WERI-Rb-1 (cell line): ENCODE measurements around the gene CHMP4B.

Experiments used
- DNase-seq: peaks from one replicate; pipeline ENCODE4 v3.0.0-alpha.2; 2020
- H3K27ac ChIP-seq: fragments of 250-450 bp; sonication (Bioruptor Pico); 2 replicates; pipeline ENCODE4 v1.5.1; 2020; ENCODE audit warnings: mild to moderate bottlenecking, moderate library complexity
- H3K27me3 ChIP-seq: fragments of 250-450 bp; sonication (Bioruptor Pico); 2 replicates; pipeline ENCODE4 v1.5.1; 2021; ENCODE audit warnings: mild to moderate bottlenecking, low read depth, moderate library complexity; ENCODE audit not compliant: insufficient read depth, severe bottlenecking
- H3K36me3 ChIP-seq: fragments of 250-450 bp; sonication (Bioruptor Pico); 2 replicates; pipeline ENCODE4 v1.5.1; 2020; ENCODE audit warnings: mild to moderate bottlenecking, moderate library complexity
- H3K4me3 ChIP-seq: 2 replicates; pipeline ENCODE4 v1.5.1; 2011; ENCODE audit warnings: low read depth, mild to moderate bottlenecking, control low read depth, low read length
- H3K9me3 ChIP-seq: fragments of 250-450 bp; sonication (Bioruptor Pico); 2 replicates; pipeline ENCODE4 v1.5.1; 2021; ENCODE audit warnings: mild to moderate bottlenecking, moderate library complexity; ENCODE audit not compliant: severe bottlenecking
- TF ChIP-seq, protein P1 (sequence below): IDR thresholded peaks from 2 replicates; pipeline ENCODE4 v1.5.1; 2011; ENCODE audit warnings: low read depth, mild to moderate bottlenecking, control low read depth, inconsistent platforms, low read length

CHMP4B gene

DNA sequence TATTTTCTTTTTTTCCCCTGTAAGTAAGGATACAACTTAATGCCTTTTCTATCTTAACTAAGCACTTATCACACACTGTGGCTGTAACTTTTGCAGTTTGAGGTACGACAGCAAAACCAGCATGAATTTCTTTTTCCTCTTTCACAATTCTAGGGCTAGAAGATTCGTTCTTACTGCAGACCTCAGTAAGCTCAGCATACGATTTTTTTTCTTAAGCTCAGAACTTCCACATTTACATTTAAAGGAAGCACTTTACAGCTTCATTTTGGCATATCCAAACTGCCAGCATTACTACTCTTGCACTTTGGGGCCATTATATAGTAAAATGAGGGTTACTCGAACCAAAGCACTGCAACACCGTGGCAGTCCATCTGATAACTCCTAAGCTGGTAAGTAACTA is 889 bp upstream of the CHMP4B start:
- DNase-seq: no peak
- H3K4me3 ChIP-seq: peak overlapping the region; percentile 38
- no peaks in the 10 kb centered on the region for H3K9me3 ChIP-seq
- TF ChIP-seq, protein P1, sequence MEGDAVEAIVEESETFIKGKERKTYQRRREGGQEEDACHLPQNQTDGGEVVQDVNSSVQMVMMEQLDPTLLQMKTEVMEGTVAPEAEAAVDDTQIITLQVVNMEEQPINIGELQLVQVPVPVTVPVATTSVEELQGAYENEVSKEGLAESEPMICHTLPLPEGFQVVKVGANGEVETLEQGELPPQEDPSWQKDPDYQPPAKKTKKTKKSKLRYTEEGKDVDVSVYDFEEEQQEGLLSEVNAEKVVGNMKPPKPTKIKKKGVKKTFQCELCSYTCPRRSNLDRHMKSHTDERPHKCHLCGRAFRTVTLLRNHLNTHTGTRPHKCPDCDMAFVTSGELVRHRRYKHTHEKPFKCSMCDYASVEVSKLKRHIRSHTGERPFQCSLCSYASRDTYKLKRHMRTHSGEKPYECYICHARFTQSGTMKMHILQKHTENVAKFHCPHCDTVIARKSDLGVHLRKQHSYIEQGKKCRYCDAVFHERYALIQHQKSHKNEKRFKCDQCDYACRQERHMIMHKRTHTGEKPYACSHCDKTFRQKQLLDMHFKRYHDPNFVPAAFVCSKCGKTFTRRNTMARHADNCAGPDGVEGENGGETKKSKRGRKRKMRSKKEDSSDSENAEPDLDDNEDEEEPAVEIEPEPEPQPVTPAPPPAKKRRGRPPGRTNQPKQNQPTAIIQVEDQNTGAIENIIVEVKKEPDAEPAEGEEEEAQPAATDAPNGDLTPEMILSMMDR: no peak
- no peaks in the 10 kb centered on the region for H3K27me3 ChIP-seq
- peak overlapping the region; percentile 1 for H3K27ac ChIP-seq
- peaks cover 4% of the 10 kb centered on the region for H3K36me3 ChIP-seq

DNA sequence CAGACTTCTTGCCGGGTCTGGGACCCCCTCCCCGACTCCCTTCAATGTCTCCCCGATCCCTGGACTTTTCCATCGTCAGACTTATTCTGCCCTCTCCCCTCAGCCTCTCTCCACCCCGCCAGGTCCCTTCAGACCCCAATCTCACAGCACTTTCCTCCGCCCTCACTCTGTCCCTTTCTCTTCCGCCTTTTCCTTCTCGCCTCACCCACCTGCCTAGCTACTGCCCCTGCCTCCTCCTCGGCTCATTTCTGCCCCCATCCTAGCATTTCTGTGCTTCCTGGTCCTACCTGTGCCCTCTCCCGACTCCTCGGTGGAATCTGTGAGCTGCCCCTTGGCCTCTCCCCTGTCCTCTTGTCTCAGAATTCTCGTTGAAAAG is 616 bp downstream of the CHMP4B start:
- H3K27ac ChIP-seq: peak overlapping the region; percentile 82
- H3K36me3 ChIP-seq: peaks cover 10% of the 10 kb centered on the region
- DNase-seq: no peak
- H3K27me3 ChIP-seq: no peaks in the 10 kb centered on the region
- H3K4me3 ChIP-seq: peak overlapping the region; percentile 79
- H3K9me3 ChIP-seq: no peaks in the 10 kb centered on the region
- TF ChIP-seq, protein P1: no peak

DNA sequence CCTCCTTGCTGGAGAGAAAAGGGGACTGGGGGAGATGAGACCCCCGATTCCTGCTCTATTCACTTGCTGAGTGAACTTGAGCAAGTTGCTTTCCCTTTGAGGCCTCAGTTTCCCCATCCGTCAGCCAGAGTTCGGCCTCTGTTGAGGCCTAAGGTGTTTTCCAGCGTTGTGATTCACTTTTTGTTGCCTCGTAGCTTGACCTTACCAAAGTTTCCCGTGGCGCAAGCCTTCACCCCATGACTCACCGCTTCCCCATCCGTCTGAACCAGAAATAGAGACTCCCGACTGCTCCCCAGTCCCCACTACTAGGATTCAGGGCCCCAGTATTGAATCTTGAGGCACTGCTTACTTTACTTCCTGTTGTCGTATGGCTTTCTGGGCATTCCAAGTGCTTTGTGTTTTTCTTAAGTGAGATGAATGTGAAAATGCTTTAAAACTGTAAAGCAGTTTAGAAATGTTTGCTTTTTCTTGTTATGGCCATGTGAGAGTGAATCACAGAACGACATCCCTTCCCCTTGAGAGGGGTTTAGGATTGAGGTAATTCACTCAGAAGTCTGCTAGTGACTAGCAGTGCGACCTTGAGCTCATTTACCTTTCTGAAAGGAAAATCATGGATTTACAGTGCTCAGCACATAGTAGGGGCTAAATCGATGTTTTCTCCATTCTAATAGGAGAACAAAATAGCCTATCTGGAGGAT is 1.2 kb downstream of the CHMP4B start:
- H3K27ac ChIP-seq: peak overlapping the region; percentile 82
- TF ChIP-seq, protein P1: no peak
- no peaks in the 10 kb centered on the region for H3K9me3 ChIP-seq
- peaks cover 10% of the 10 kb centered on the region for H3K36me3 ChIP-seq
- no peak for DNase-seq
- no peaks in the 10 kb centered on the region for H3K27me3 ChIP-seq
- peak overlapping the region; percentile 79 for H3K4me3 ChIP-seq

DNA sequence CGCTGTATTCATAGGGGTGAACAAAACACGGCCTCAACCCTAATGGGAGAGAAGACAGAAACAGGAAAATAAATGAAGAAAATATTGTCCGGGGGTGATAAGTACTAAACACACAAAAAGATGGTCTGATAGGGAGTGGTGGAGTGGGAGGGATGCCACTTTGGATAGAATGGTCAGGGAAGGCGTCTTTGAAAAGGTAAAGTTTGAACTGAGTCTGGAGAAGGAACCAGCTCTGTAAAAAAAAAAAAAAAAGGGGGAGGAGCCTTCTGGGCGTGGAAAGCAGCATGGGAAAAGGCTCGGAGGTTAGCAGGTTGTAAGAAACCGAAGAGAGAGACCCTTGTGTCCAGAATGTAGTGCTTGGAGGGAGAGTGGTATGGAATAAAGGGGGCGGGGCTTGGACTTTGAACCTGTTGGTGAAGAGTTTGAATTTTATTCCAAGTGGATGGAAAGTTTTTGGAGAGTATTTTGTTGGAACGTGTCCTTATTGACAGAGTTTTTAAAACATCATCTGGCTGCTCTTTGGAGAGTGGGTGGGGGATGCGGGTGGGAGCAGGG is 1.8 kb downstream of the CHMP4B start:
- Histone ChIP-seq H3K27me3 (no peaks in the 10 kb centered on the region), H3K27ac (no peak overlapping the region), H3K4me3 (no peak overlapping the region), H3K9me3 (no peaks in the 10 kb centered on the region), H3K36me3 (peaks cover 10% of the 10 kb centered on the region)
- TF ChIP-seq, protein P1: no peak
- DNase-seq: no peak

DNA sequence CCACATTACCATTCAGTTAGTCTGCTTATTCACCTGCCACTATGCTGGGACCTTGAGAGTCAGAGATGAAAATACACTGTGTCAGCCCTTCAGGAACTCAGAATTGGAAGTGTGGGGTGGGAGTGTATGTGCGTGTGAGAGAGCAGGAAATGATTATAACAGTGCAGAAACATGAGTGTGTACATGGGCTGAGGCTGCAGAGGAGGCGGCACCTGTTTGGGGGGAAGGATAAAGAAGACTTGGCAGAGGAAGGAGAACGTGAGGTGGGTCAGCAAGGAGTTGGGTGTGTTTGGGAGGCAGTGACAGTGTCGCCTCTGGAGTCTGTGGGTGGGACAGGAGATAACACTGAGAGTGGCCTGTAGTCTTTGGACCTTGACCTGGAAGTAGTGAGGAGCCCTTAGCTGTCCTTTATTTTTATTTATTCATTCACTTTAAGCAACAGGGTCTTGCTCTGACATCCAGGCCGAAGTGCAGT is 3.1 kb downstream of the CHMP4B start:
- H3K27me3 ChIP-seq: no peaks in the 10 kb centered on the region
- TF ChIP-seq, protein P1: no peak
- no peak overlapping the region for H3K27ac ChIP-seq
- no peak overlapping the region for H3K4me3 ChIP-seq
- H3K9me3 ChIP-seq: no peaks in the 10 kb centered on the region
- no peak for DNase-seq
- H3K36me3 ChIP-seq: peaks cover 10% of the 10 kb centered on the region
